A673 (cell line): ENCODE measurements around the gene LRRC74B.

ENCODE experiments used
- EZH2 ChIP-seq: fragments of 200-600 bp; sonication (generic); IDR thresholded peaks from 2 replicates; pipeline ENCODE4 v1.6.1; 2017; ENCODE audit warnings: borderline replicate concordance, low read depth, mild to moderate bottlenecking, mixed read lengths, antibody characterized with exemption, low read length; ENCODE audit not compliant: poor library complexity, severe bottlenecking
- TF ChIP-seq, protein P1 (sequence below): fragments of 300-800, 200-600 bp; sonication (generic); conservative IDR thresholded peaks from 2 replicates; pipeline ENCODE4 v1.5.1; 2017; ENCODE audit warnings: low read depth, mild to moderate bottlenecking, antibody characterized with exemption, low read length, moderate library complexity, mixed read lengths

DNA sequence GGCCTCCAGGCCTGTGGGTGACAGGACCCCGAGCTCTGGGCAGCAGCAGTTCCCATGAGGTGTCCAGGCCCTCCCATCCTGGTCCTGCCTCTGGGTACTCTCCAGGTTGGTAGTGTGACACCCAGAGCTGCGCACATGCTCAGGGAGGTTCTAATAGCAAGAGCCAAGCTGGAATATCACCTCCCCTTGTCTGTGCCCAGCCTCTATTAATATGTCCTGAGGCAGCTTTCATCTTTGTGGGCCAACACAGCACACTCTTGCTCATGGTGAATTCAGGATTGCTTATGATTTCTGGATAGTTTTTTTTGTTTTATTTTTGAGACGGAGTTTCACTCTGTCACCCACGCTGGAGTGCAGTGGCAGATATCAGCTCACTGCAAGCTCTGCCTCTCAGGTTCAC lies 27.4 kb upstream of the LRRC74B start:
- TF ChIP-seq EZH2 = no peak
- TF ChIP-seq, protein P1, sequence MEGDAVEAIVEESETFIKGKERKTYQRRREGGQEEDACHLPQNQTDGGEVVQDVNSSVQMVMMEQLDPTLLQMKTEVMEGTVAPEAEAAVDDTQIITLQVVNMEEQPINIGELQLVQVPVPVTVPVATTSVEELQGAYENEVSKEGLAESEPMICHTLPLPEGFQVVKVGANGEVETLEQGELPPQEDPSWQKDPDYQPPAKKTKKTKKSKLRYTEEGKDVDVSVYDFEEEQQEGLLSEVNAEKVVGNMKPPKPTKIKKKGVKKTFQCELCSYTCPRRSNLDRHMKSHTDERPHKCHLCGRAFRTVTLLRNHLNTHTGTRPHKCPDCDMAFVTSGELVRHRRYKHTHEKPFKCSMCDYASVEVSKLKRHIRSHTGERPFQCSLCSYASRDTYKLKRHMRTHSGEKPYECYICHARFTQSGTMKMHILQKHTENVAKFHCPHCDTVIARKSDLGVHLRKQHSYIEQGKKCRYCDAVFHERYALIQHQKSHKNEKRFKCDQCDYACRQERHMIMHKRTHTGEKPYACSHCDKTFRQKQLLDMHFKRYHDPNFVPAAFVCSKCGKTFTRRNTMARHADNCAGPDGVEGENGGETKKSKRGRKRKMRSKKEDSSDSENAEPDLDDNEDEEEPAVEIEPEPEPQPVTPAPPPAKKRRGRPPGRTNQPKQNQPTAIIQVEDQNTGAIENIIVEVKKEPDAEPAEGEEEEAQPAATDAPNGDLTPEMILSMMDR = no peak
